ENCODE measurements around the gene RRP36. TPM values are rescaled to one million over a fixed set of nuclear protein-coding genes. Genes with fewer than 3 reads are reported as not detected.

The RRP36 gene
- total and polyA plus RNA-seq, 2 donors from 2014 or later, result 49.2 to 55.2 TPM

- intact Hi-C loops (cut with DNase I), result no loop called here
- Histone ChIP-seq H3K9me3 (ENCODE audit: control insufficient read depth in 2 of 3, insufficient read depth in 1 of 3, low read length in 3 of 3) (no peaks in the 10 kb centered on the region), H3K36me3 (ENCODE audit: control insufficient read depth in 2 of 3, insufficient read depth in 3 of 3, low read length in 3 of 3) (peaks cover 9 to 26% (median 17%) of the 10 kb centered on the region in 3 donors), H3K4me3 (ENCODE audit: low read length in 3 of 3) (peak overlapping the region; percentile 44 to 71 (median 50)), H3K9ac (ENCODE audit: low read length in 3 of 3) (peak overlapping the region; percentile 17 to 83 (median 78)), H3K4me1 (ENCODE audit: control insufficient read depth in 2 of 3, insufficient read depth in 2 of 3, low read depth in 1 of 3, low read length in 3 of 3) (peaks cover 2 to 22% (median 18%) of the 10 kb centered on the region in 3 donors), H3K27me3 (ENCODE audit: control insufficient read depth, insufficient read depth, low read length) (no peaks in the 10 kb centered on the region), H3K27ac (ENCODE audit: low read depth in 2 of 2, low read length in 2 of 2) (peak overlapping the region in 1 of 2 donors; percentile 43)
- FAIRE-seq (no peak), DNase-seq (peak in 1 of 5 donors; percentile 60)
- no peak for TF ChIP-seq CTCF (IDR thresholded peaks at IDR 0.05; ENCODE audit: borderline replicate concordance, extremely low read depth, insufficient read depth)
These were observed 8.2 kb upstream of the RRP36 start for GRCh38 chr6:43013097-43013842.

- FAIRE-seq (peak; percentile 97), DNase-seq (peak; percentile 99 to 100 (median 100))
- Histone ChIP-seq H3K4me1 (ENCODE audit: control insufficient read depth in 2 of 3, insufficient read depth in 2 of 3, low read depth in 1 of 3, low read length in 3 of 3) (peaks cover 2 to 22% (median 18%) of the 10 kb centered on the region in 3 donors), H3K4me3 (ENCODE audit: low read length in 3 of 3) (peak within 1 kb of the TSS; percentile 78 to 100 (median 90)), H3K36me3 (ENCODE audit: control insufficient read depth in 2 of 3, insufficient read depth in 3 of 3, low read length in 3 of 3) (peaks cover 8 to 26% (median 17%) of the 10 kb centered on the region in 3 donors), H3K9me3 (ENCODE audit: control insufficient read depth in 2 of 3, insufficient read depth in 1 of 3, low read length in 3 of 3) (no peaks in the 10 kb centered on the region), H3K27ac (ENCODE audit: low read depth in 2 of 2, low read length in 2 of 2) (peak within 1 kb of the TSS; percentile 45 to 61), H3K9ac (ENCODE audit: low read length in 3 of 3) (peak within 1 kb of the TSS; percentile 78 to 97 (median 83)), H3K27me3 (ENCODE audit: control insufficient read depth, insufficient read depth, low read length) (no peaks in the 10 kb centered on the region)
- intact Hi-C loops (cut with DNase I), result no loop called here
- no peak for TF ChIP-seq CTCF (IDR thresholded peaks at IDR 0.05; ENCODE audit: borderline replicate concordance, extremely low read depth, insufficient read depth)
These were observed 7.5 kb upstream of the RRP36 start, which contains the start of the genes KLHDC3 and MEA1 for GRCh38 chr6:43013843-43014433. Gene KLHDC3, plus strand, starts transcription at chr6:43014249. Its CDS starts 2,944 bp downstream, at chr6:43017193. Gene MEA1, minus strand, starts transcription at chr6:43013946. Its CDS starts 133 bp downstream, at chr6:43013813.

- H3K36me3 ChIP-seq (ENCODE audit: control insufficient read depth in 2 of 3, insufficient read depth in 3 of 3, low read length in 3 of 3), result peaks cover 11 to 29% (median 20%) of the 10 kb centered on the region in 3 donors
- no peak for FAIRE-seq
- intact Hi-C loops (cut with DNase I), result no loop called here
These were observed 7.0 kb upstream of the RRP36 start for GRCh38 chr6:43014434-43014909.

More at GRCh38 chr6:43014434-43014909, 7.0 kb upstream of the RRP36 start:
- no peaks in the 10 kb centered on the region for H3K9me3 ChIP-seq (ENCODE audit: control insufficient read depth in 2 of 3, insufficient read depth in 1 of 3, low read length in 3 of 3)
- H3K4me1 ChIP-seq (ENCODE audit: control insufficient read depth in 2 of 3, insufficient read depth in 2 of 3, low read depth in 1 of 3, low read length in 3 of 3), result peaks cover 2 to 22% (median 18%) of the 10 kb centered on the region in 3 donors
- H3K27ac ChIP-seq (ENCODE audit: low read depth in 2 of 2, low read length in 2 of 2), result peak overlapping the region; percentile 45 to 61
- peak in 1 of 5 donors; percentile 50 for DNase-seq
- TF ChIP-seq CTCF (IDR thresholded peaks at IDR 0.05; ENCODE audit: borderline replicate concordance, extremely low read depth, insufficient read depth), result no peak
- no peaks in the 10 kb centered on the region for H3K27me3 ChIP-seq (ENCODE audit: control insufficient read depth, insufficient read depth, low read length)
- peak overlapping the region; percentile 78 to 100 (median 90) for H3K4me3 ChIP-seq (ENCODE audit: low read length in 3 of 3)
- H3K9ac ChIP-seq (ENCODE audit: low read length in 3 of 3), result peak overlapping the region in 2 of 3 donors; percentile 77 to 97

Data from kidney (tissue), 14 donors.